H9 (cell line): ENCODE results near the gene ZNF691. TPM values are rescaled to one million over a fixed set of nuclear protein-coding genes. Genes with fewer than 3 reads are reported as not detected.

Experiments
- DNase-seq: peaks from one replicate; pipeline ENCODE4 v3.0.0-alpha.2; 2017
- H2AFZ ChIP-seq: one replicate; pipeline ENCODE4 v1.6.1; 2013; ENCODE audit warnings: mild to moderate bottlenecking, low read length, control low read depth, moderate library complexity
- H2AK5ac ChIP-seq: 2 replicates; pipeline ENCODE4 v1.6.1; 2013; ENCODE audit warnings: low read length, control low read depth, mixed read lengths; ENCODE audit not compliant: insufficient read length
- H2BK120ac ChIP-seq: one replicate; pipeline ENCODE4 v1.6.1; 2013; ENCODE audit warnings: low read depth, mild to moderate bottlenecking, low read length, control low read depth, inconsistent platforms; ENCODE audit not compliant: poor library complexity, severe bottlenecking
- H2BK12ac ChIP-seq: 2 replicates; pipeline ENCODE4 v1.6.1; 2013; ENCODE audit warnings: low read length, control low read depth, mixed read lengths, low read depth; ENCODE audit not compliant: insufficient read length
- H2BK15ac ChIP-seq: 2 replicates; pipeline ENCODE4 v1.6.1; 2013; ENCODE audit warnings: low read depth, low read length, control low read depth
- H2BK20ac ChIP-seq: one replicate; pipeline ENCODE4 v1.6.1; 2013; ENCODE audit warnings: low read depth, mild to moderate bottlenecking, low read length, control low read depth, inconsistent platforms; ENCODE audit not compliant: poor library complexity, severe bottlenecking
- H2BK5ac ChIP-seq: 2 replicates; pipeline ENCODE4 v1.6.1; 2013; ENCODE audit warnings: low read length, control low read depth, mixed read lengths; ENCODE audit not compliant: insufficient read length
- H3K14ac ChIP-seq: 2 replicates; pipeline ENCODE4 v1.6.1; 2013; ENCODE audit warnings: low read length, control low read depth; ENCODE audit not compliant: insufficient read depth
- H3K18ac ChIP-seq: 2 replicates; pipeline ENCODE4 v1.6.1; 2013; ENCODE audit warnings: low read depth, mild to moderate bottlenecking, mixed read lengths, low read length, control low read depth; ENCODE audit not compliant: insufficient read length
- H3K23ac ChIP-seq: 2 replicates; pipeline ENCODE4 v1.6.1; 2013; ENCODE audit warnings: low read length, control low read depth, mixed read lengths, low read depth; ENCODE audit not compliant: insufficient read length
- H3K23me2 ChIP-seq: 2 replicates; pipeline ENCODE4 v1.6.1; 2013; ENCODE audit warnings: low read depth, mild to moderate bottlenecking, mixed read lengths, low read length, control low read depth; ENCODE audit not compliant: insufficient read length, poor library complexity, severe bottlenecking
- H3K27ac ChIP-seq: 2 replicates; pipeline ENCODE4 v1.5.1; 2013; ENCODE audit warnings: low read length, control low read depth, mixed read lengths, low read depth; ENCODE audit not compliant: insufficient read length
- H3K27me3 ChIP-seq: 2 replicates; pipeline ENCODE4 v1.6.1; 2013; ENCODE audit warnings: low read length, control low read depth, inconsistent platforms; ENCODE audit not compliant: insufficient read depth
- H3K4ac ChIP-seq: 2 replicates; pipeline ENCODE4 v1.6.1; 2013; ENCODE audit warnings: low read depth, mild to moderate bottlenecking, control low read depth, inconsistent platforms, low read length, moderate library complexity
- H3K4me1 ChIP-seq: 2 replicates; pipeline ENCODE4 v1.6.1; 2013; ENCODE audit warnings: low read length, control low read depth, inconsistent platforms; ENCODE audit not compliant: insufficient read depth
- H3K4me2 ChIP-seq: 2 replicates; pipeline ENCODE4 v1.6.1; 2013; ENCODE audit warnings: low read length, control low read depth, mixed read lengths; ENCODE audit not compliant: insufficient read length, insufficient read depth
- H3K56ac ChIP-seq: 2 replicates; pipeline ENCODE4 v1.6.1; 2013; ENCODE audit warnings: low read depth, mild to moderate bottlenecking, mixed read lengths, low read length, control low read depth; ENCODE audit not compliant: insufficient read length
- H3K79me1 ChIP-seq: 2 replicates; pipeline ENCODE4 v1.6.1; 2013; ENCODE audit warnings: low read depth, mild to moderate bottlenecking, moderate library complexity, low read length, control low read depth, inconsistent platforms; ENCODE audit not compliant: insufficient read depth, poor library complexity, severe bottlenecking
- H3K79me2 ChIP-seq: 2 replicates; pipeline ENCODE4 v1.6.1; 2013; ENCODE audit warnings: low read length, control low read depth, inconsistent platforms; ENCODE audit not compliant: insufficient read depth
- H3K9ac ChIP-seq: 2 replicates; pipeline ENCODE4 v1.6.1; 2013; ENCODE audit warnings: low read length, control low read depth, mixed read lengths; ENCODE audit not compliant: insufficient read length; ENCODE audit errors: extremely low read depth
- H3K9me3 ChIP-seq: one replicate; pipeline ENCODE4 v1.6.1; 2013; ENCODE audit warnings: low read depth, low read length, inconsistent platforms; ENCODE audit not compliant: control insufficient read depth
- H3T11ph ChIP-seq: one replicate; pipeline ENCODE4 v1.6.1; 2013; ENCODE audit warnings: mild to moderate bottlenecking, low read length, control low read depth, inconsistent platforms
- H4K20me1 ChIP-seq: one replicate; pipeline ENCODE4 v1.6.1; 2013; ENCODE audit not compliant: control insufficient read depth, insufficient read length, insufficient read depth
- H4K5ac ChIP-seq: 2 replicates; pipeline ENCODE4 v1.6.1; 2013; ENCODE audit warnings: low read depth, mild to moderate bottlenecking, mixed read lengths, low read length, control low read depth; ENCODE audit not compliant: insufficient read length
- H4K8ac ChIP-seq: replicated peaks from 2 replicates; pipeline ENCODE4 v1.6.1; 2013; ENCODE audit warnings: low read length, control low read depth, mixed read lengths, low read depth; ENCODE audit not compliant: insufficient read length
- H4K91ac ChIP-seq: 2 replicates; pipeline ENCODE4 v1.6.1; 2013; ENCODE audit warnings: low read depth, mild to moderate bottlenecking, moderate library complexity, mixed read lengths, low read length, control low read depth; ENCODE audit not compliant: insufficient read length
- H3K27ac Mint-ChIP-seq, 3 experiments: 2 replicates in 2 of 3; 3 replicates in 1 of 3; pipeline ENCODE4 v1.8.0; 2020 to 2021; ENCODE audit warnings: mixed read lengths in 3 of 3, mild to moderate bottlenecking in 1 of 3, moderate library complexity in 1 of 3
- H3K27me3 Mint-ChIP-seq: 2 replicates; pipeline ENCODE4 v1.8.0; 2021; ENCODE audit warnings: low read depth, mild to moderate bottlenecking, moderate library complexity, mixed read lengths
- H3K36me3 Mint-ChIP-seq, 3 experiments: 2 replicates in 2 of 3; 3 replicates in 1 of 3; pipeline ENCODE4 v1.8.0; 2020 to 2021; ENCODE audit warnings: low read depth in 3 of 3, mixed read lengths in 3 of 3; ENCODE audit not compliant: insufficient read depth in 1 of 3
- H3K4me1 Mint-ChIP-seq, 2 experiments: 2 replicates each; pipeline ENCODE4 v1.8.0; 2020; ENCODE audit warnings: mixed read lengths in 2 of 2
- H3K4me3 Mint-ChIP-seq, 2 experiments: 2 replicates in 1 of 2; 3 replicates in 1 of 2; pipeline ENCODE4 v1.8.0; 2020 to 2021; ENCODE audit warnings: mild to moderate bottlenecking in 2 of 2, mixed read lengths in 2 of 2, moderate library complexity in 1 of 2
- H3K9me3 Mint-ChIP-seq, 2 experiments: 2 replicates in 1 of 2; 3 replicates in 1 of 2; pipeline ENCODE4 v1.8.0; 2020; ENCODE audit warnings: mild to moderate bottlenecking in 2 of 2, mixed read lengths in 2 of 2, moderate library complexity in 1 of 2
- CTCF ChIP-seq: fragments of 200-600 bp; sonication (generic); conservative IDR thresholded peaks from 3 replicates; pipeline ENCODE4 v1.8.0; 2021; ENCODE audit warnings: antibody characterized with exemption, mild to moderate bottlenecking
- WGBS: extraction: QIAGEN DNeasy Blood & Tissue Kit; methylation state at CpG from one replicate; pipeline ENCODE4 v1.1.7; 2013; ENCODE audit warnings: missing lambda C conversion rate, low lambda C conversion rate, mixed read lengths; ENCODE audit not compliant: insufficient read length; ENCODE audit errors: extremely low coverage; 5-methylcytosine and 5-hydroxymethylcytosine counted together
- total RNA-seq: library from RNA; stranded (reverse); gene quantifications from 2 replicates; pipeline ENCODE4 v1.2.1, GENCODE V29; 2021

Gene ZNF691
- total RNA-seq, 1 experiment from 2014 or later: 20.1 TPM

- no peak for DNase-seq
- no peaks in the 10 kb centered on the region for H4K20me1 ChIP-seq
- no peak overlapping the region for H3K27ac ChIP-seq
- H4K8ac ChIP-seq: no peak overlapping the region
- Mint-ChIP-seq H3K27me3 (no peaks in the 10 kb centered on the region), H3K27ac (no peak overlapping the region; a peak in 1 of 7 replicates), H3K4me3 (no peak overlapping the region), H3K9me3 (no peaks in the 10 kb centered on the region), H3K36me3 (no peaks in the 10 kb centered on the region; a peak in 1 of 7 replicates), H3K4me1 (peaks cover 17 to 21% of the 10 kb centered on the region in 2 experiments)
- no peaks in the 10 kb centered on the region for H3K9me3 ChIP-seq
- no peak overlapping the region for H3K23ac ChIP-seq
- H2AFZ ChIP-seq: no peak overlapping the region
- H3K56ac ChIP-seq: no peak overlapping the region
- H3K18ac ChIP-seq: no peak overlapping the region
- no peak overlapping the region for H4K91ac ChIP-seq
- H2BK15ac ChIP-seq: no peak overlapping the region
- H2BK12ac ChIP-seq: no peak overlapping the region
- H3K79me1 ChIP-seq: no peaks in the 10 kb centered on the region
- H3K4me2 ChIP-seq: no peak overlapping the region
- H3K4ac ChIP-seq: no peak overlapping the region
- no peaks in the 10 kb centered on the region; the same call in 1 of the 2 replicates for H3K79me2 ChIP-seq
- H3T11ph ChIP-seq: no peak overlapping the region
- H2BK20ac ChIP-seq: no peak overlapping the region
- H2BK120ac ChIP-seq: no peak overlapping the region
- no peaks in the 10 kb centered on the region for H3K23me2 ChIP-seq
- H3K14ac ChIP-seq: no peak overlapping the region
- no peak for TF ChIP-seq CTCF
- no peak overlapping the region for H2BK5ac ChIP-seq
- no peak overlapping the region for H3K9ac ChIP-seq
- H2AK5ac ChIP-seq: no peak overlapping the region
- WGBS: no CpG with 5 or more reads among the region's 4 CpGs
- no peak overlapping the region for H4K5ac ChIP-seq
- H3K27me3 ChIP-seq: no peaks in the 10 kb centered on the region
- no peaks in the 10 kb centered on the region; the same call in 1 of the 2 replicates for H3K4me1 ChIP-seq
These were observed 21.9 kb upstream of the ZNF691 start for GRCh38 chr1:42824481-42825035.
